ENCODE data around the gene ABHD15.

The ABHD15 gene

GRCh38 chr17:29594519-29595090 is 27.8 kb upstream of the ABHD15 start:
- no peak for DNase-seq

DNA sequence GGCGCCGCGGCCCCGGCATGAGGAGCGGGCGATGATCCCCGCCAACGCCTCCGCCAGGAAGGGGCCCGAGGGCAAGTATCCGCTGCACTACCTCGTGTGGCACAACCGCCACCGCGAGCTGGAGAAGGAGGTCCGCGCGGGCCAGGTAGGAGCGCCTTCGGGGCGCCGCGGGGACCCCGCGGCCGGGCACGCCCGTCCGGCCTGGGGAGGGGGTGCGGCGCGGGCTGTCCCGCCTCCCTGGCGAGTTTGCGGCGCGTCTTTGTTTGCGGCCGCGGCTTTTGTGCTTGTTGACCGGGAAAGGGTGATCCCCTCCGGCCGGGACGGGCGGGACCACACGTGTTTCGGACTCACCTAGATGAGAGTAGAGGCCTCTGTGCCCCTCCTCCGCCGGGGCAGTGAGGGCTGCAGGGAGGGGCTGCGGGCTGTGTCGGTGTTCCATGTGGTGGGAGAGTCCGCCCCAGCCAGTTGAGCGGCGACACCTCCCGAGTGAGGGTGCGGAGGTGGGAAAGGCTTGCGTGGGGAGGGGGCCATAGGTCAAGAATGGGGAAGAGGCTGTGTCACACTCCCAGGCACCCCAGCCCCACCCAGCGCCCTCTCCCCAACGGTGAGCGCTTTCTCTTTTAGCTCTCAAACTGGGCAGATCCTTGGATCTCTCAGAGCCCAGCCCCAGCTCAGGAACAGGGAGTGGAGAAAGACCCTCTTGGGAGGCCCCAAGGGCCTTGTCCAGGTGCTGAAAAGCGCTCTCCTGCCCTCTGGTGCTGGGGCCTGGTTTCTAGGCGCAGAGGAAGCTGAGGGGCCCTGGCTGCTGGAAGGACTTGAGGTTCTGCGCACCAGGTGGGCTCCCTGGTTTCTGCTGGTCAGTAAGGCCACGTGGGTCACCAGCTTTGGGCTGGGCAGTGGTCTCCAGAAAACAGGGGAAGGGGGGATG is 27.0 kb upstream of the ABHD15 start:
- DNase-seq = peak; percentile 12

DNA sequence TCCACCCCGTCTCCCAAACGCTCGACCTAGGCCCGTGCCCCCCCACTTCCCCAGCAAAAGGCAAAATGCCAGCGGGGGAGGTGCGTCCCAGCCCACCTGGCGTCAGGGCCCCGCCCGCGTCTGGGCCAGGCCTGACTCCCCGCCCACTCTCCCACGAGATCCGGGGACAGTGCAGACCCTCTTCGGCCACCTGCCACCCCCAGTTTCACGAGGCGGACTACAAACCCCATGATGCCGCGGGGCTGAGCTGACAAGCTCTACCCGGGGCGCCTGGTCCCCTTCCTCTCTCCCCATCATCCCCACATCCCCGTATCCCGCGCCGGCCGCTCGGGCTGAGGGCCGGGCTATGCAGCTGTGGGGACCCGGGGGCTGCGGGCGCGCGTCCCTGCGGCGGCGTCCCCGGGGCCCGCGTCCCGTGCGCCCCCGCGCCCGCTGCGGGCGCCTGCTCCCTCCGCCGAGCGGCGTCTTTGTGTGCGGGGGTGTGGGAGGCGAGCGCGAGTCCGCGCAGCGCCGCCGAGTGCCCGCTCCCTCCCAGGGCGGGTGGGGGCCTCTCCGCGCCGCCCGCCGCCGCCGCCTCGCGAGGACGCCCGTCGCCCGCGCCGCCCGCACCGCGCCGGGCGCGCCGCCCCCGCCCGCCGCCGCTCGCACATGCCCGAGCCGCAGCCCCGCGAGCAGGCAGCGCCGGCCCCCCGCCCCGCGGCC is 26.2 kb upstream of the ABHD15 start, which contains the start of gene ANKRD13B:
TSS of gene ANKRD13B (plus strand) at position 283 of the 702 bp plus-strand sequence. CDS start 490 bp downstream, outside the sequence.
- peak; percentile 47 for DNase-seq

- DNase-seq = peak; percentile 89
These were observed 25.1 kb upstream of the ABHD15 start for GRCh38 chr17:29591737-29592608.

DNA sequence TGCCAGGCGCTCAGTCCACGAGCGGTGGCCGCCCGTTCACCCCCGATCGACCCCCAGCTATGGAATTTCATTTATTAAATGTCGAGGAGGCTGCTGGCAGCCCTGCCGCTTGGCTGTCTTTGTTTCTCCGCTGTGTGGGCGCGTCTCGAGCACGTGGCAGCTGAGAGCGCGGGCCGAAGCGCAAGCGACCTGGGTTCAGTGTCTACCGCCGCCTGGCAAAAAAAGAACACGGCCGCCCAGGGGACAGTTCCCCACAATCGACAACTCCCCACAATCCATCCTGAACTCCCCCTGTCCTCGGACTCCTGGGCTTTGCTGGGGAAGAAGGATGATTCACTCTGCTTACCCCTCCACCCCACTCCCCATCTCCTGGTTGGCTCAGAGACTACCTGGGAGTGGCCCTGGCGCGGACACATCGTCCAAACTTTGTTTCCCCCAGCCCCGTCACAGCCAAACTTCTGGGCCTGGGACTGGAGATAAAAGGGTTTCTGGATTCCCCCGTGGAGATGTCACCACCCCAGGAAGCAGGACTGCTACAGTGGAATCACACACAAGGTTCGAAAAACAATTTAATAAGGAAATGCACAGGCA is 24.4 kb upstream of the ABHD15 start:
- DNase-seq = no peak

DNA sequence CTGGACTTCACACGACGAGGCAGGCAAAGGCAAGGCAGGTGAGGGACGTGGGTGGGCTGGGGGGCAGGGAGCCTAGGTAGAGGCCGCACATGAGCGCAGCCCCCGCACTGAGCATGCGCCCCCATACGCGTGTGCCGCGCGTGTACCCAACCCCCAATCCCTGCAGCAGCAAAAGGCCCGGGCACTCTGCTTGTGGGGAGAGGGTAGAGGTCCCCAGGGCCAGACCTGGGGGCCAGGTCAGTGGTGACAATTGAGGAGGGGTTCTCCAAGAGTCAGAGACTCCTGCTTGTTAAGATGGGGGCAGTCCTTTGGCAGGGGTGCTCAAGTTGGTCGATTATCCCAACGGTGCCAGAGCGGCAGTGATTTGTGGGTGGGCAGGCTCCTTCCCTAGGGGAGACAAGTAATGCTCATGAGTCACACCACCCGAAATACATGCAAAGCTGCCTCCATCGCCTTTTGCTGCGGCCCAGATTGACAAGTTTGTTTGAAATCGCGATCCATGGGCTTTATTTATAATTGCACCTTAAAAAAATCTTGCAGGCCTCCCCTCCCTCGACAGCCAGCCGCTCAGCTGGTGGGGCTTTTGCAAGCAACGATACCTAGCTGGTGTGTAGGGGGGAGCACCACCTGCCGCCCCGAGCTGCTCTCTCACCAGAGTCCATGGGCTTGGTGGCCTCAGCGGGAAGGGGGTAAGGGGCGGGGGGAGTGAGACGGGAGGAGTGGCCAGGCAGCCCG is 23.7 kb upstream of the ABHD15 start:
- DNase-seq = peak; percentile 52

- peak; percentile 80 for DNase-seq
These were observed 22.9 kb upstream of the ABHD15 start, which contains the start of gene GIT1 for GRCh38 chr17:29589524-29590410. Gene GIT1, minus strand, starts transcription at chr17:29589648. Its CDS starts 270 bp downstream, at chr17:29589378.

DNA sequence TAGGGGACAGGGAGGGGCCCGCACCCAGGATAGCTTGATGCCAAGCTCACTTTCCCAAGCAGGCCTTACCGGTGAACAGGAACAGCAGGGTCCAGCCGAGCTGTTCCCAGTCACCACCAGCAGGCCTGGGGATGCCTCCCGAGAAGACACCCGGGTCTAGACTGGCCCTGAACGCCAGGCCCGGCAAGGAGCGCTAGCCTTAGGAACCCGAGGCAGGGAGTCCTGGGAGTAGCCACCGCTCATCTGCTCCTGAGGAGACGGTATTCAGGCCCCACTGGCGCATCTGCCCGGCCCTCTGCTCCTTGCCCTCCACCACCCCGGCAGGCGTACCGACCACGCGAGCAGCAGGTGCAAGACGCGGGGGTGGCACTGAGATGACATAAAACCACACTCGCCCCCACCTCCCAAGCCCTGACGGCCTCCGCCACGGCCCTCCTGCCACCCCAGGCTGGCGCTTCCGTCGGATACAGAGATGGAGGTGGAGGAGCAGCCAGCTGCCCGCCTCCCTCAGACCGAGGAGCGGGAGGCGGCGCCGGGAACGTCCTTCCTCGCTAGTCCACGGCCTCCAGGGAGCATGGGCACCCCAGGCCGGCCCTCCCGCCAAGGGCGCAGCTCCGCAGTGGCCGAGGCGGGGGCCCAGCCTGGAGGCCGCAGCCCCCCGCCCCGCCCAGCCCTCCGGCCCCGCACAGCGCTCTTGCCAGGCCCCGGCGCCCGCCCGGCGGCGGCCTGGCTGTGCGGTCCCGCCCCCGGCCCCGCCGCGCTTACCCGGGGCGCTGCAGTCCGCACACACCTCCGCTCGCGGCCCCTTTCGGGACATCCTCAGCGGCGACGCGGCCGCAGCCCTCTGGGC is 21.9 kb upstream of the ABHD15 start:
- peak; percentile 43 for DNase-seq

DNA sequence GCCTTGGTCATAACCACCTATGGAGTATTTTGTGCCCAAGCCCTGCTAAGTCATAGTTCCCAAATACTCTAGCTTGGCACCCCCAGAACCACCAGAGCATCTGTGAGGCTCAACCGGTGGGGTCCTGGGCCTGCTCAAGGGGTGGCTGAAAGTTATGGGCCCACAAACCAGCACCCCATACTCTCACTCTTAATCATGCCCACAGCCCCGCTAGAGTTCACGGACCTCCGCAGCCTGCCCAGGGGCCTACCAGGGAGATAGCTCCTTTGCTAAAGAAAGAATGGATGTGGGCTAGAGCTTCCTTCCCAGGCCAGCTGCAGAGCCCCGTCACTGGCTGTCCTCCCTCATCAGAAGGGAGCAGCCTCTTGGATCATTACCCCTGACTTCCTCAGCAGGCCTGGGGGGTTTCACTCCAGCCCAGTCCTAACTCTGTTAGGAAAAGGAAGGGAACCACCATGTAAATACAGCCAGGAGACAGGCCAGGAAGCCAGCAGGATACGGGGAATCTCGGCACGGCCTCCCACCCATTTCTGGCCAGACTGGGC is 21.3 kb upstream of the ABHD15 start:
- no peak for DNase-seq

DNA sequence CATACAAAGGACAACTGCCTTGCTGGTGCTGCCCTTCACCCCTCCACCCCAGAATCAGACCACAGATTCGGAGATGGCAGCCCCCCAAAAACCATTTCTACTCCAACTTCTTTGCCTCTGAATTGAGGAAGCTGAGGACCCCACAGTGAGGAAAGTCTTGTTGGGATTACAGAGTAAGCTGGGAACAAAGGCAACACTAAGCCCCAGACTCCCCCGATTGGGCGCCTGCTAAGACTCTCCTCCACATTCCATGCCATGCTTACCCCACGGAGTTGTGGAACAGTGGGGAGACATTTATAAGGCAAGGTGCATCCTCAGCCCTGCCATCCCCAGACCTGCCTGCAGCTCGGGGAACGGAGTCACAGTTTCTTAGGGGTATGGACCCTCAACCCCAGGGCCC is 20.8 kb upstream of the ABHD15 start:
- no peak for DNase-seq

- DNase-seq = no peak
These were observed 20.0 kb upstream of the ABHD15 start for GRCh38 chr17:29586676-29587469.

DNA sequence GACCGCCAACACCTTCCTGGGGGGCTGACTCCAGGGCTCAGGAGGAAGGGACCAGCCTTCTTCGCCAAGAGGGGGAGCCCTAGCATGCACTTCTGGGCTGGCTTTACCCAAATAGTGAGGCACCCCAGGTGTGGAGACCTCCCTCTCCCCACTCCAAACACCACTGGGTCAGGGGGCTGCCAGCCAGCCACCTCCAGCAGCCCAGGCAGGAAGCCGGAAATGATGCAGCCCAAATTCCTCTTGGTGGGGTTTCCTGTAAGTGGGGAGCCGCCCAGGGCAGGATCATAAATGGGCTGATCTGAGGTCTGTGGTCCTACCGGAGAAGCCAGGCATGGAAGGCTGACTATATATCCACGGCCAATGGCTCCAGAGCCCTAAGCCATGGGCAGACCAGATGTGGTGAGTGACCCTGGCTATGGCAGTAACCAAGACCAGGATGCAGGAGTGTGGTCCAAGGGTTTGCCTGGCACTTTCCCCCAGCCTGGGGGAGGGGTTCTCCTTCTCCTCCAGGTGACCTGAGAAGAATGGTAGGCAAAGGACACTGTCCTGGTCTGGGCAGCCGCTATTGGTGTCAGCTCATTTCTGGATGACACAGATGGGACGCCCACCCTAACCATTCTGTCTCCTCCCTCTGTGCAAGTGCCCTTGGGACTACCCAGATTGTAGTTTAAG is 18.4 kb upstream of the ABHD15 start:
- DNase-seq = no peak

- no peak for DNase-seq
These were observed 17.7 kb upstream of the ABHD15 start for GRCh38 chr17:29584452-29585079.

DNA sequence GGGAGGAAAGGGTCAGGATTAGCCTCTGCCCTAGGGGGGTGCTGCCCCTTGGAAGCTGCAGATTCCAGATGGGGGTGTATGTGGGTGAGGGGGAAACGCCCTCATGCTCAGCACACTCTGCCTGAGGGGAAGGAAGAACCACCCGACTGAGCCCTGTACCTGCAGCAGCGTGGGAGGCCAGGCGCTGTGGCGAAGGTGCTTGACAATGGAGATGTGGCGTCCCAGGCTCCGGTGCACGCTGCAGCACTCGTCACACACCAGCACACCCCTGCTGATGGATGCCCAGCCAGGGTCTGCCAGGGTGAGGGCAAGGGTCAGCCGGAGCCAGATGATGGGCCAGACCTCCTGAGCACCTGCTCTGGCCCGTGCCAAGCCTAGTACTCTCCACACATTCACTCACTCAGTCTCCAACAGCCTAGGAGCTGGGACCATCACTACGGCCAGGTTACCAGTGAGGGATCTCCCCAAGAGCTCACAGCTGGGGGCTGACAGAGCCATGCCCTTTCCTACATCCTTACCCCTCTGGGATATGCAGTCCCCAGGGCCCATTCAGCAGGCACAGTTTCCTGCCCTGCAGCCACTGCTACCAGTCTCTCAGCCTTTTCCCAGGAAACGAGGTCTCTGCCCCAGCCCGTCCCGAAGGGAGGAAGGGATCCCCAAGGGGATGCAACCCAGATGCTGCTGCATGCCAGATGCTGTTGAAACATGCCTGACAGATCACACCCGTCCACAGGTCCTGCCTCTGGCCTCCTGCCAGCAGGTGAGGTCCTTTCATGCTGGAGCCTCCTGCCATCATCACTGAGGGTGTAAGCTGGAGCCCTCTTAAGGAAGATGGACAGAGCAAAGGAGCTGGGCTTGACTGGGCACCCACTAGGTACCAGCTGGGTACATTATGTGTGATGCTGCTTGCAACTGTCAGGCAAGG is 16.7 kb upstream of the ABHD15 start:
- DNase-seq = no peak

DNA sequence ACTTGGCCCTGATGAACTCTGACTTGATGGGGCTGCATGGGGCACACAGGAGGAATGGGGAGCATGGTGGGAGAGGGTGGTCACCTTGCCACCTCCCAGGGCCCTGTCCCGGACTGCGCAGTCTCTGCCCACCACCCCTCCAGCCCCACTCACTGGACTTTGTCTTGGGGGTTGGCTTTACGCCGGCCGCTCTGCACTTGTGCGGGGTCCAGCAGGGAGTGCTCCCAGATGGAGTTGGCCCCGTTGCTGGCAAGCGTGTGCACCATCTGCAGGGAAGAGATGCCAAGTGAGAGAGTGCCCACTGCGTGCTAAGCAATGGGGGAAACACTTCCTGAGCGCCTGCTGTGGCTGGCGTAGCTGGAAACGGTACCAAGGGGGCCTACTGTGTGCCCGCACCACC is 15.9 kb upstream of the ABHD15 start:
- DNase-seq = no peak

GRCh38 chr17:29582254-29582765 is 15.5 kb upstream of the ABHD15 start:
- no peak for DNase-seq
